H9 (cell line): ENCODE results near the gene DLG2. TPM values are rescaled to one million over a fixed set of nuclear protein-coding genes. Genes with fewer than 3 reads are reported as not detected.

ENCODE experiments used
- DNase-seq: peaks from one replicate; pipeline ENCODE4 v3.0.0-alpha.2; 2017
- H2AFZ ChIP-seq: one replicate; pipeline ENCODE4 v1.6.1; 2013; ENCODE audit warnings: mild to moderate bottlenecking, low read length, control low read depth, moderate library complexity
- H2AK5ac ChIP-seq: 2 replicates; pipeline ENCODE4 v1.6.1; 2013; ENCODE audit warnings: low read length, control low read depth, mixed read lengths; ENCODE audit not compliant: insufficient read length
- H2BK120ac ChIP-seq: one replicate; pipeline ENCODE4 v1.6.1; 2013; ENCODE audit warnings: low read depth, mild to moderate bottlenecking, low read length, control low read depth, inconsistent platforms; ENCODE audit not compliant: poor library complexity, severe bottlenecking
- H2BK12ac ChIP-seq: 2 replicates; pipeline ENCODE4 v1.6.1; 2013; ENCODE audit warnings: low read length, control low read depth, mixed read lengths, low read depth; ENCODE audit not compliant: insufficient read length
- H2BK15ac ChIP-seq: 2 replicates; pipeline ENCODE4 v1.6.1; 2013; ENCODE audit warnings: low read depth, low read length, control low read depth
- H2BK20ac ChIP-seq: one replicate; pipeline ENCODE4 v1.6.1; 2013; ENCODE audit warnings: low read depth, mild to moderate bottlenecking, low read length, control low read depth, inconsistent platforms; ENCODE audit not compliant: poor library complexity, severe bottlenecking
- H2BK5ac ChIP-seq: 2 replicates; pipeline ENCODE4 v1.6.1; 2013; ENCODE audit warnings: low read length, control low read depth, mixed read lengths; ENCODE audit not compliant: insufficient read length
- H3K14ac ChIP-seq: 2 replicates; pipeline ENCODE4 v1.6.1; 2013; ENCODE audit warnings: low read length, control low read depth; ENCODE audit not compliant: insufficient read depth
- H3K18ac ChIP-seq: 2 replicates; pipeline ENCODE4 v1.6.1; 2013; ENCODE audit warnings: low read depth, mild to moderate bottlenecking, mixed read lengths, low read length, control low read depth; ENCODE audit not compliant: insufficient read length
- H3K23ac ChIP-seq: 2 replicates; pipeline ENCODE4 v1.6.1; 2013; ENCODE audit warnings: low read length, control low read depth, mixed read lengths, low read depth; ENCODE audit not compliant: insufficient read length
- H3K23me2 ChIP-seq: 2 replicates; pipeline ENCODE4 v1.6.1; 2013; ENCODE audit warnings: low read depth, mild to moderate bottlenecking, mixed read lengths, low read length, control low read depth; ENCODE audit not compliant: insufficient read length, poor library complexity, severe bottlenecking
- H3K27ac ChIP-seq: 2 replicates; pipeline ENCODE4 v1.5.1; 2013; ENCODE audit warnings: low read length, control low read depth, mixed read lengths, low read depth; ENCODE audit not compliant: insufficient read length
- H3K27me3 ChIP-seq: 2 replicates; pipeline ENCODE4 v1.6.1; 2013; ENCODE audit warnings: low read length, control low read depth, inconsistent platforms; ENCODE audit not compliant: insufficient read depth
- H3K4ac ChIP-seq: 2 replicates; pipeline ENCODE4 v1.6.1; 2013; ENCODE audit warnings: low read depth, mild to moderate bottlenecking, control low read depth, inconsistent platforms, low read length, moderate library complexity
- H3K4me1 ChIP-seq: 2 replicates; pipeline ENCODE4 v1.6.1; 2013; ENCODE audit warnings: low read length, control low read depth, inconsistent platforms; ENCODE audit not compliant: insufficient read depth
- H3K4me2 ChIP-seq: 2 replicates; pipeline ENCODE4 v1.6.1; 2013; ENCODE audit warnings: low read length, control low read depth, mixed read lengths; ENCODE audit not compliant: insufficient read length, insufficient read depth
- H3K56ac ChIP-seq: 2 replicates; pipeline ENCODE4 v1.6.1; 2013; ENCODE audit warnings: low read depth, mild to moderate bottlenecking, mixed read lengths, low read length, control low read depth; ENCODE audit not compliant: insufficient read length
- H3K79me1 ChIP-seq: 2 replicates; pipeline ENCODE4 v1.6.1; 2013; ENCODE audit warnings: low read depth, mild to moderate bottlenecking, moderate library complexity, low read length, control low read depth, inconsistent platforms; ENCODE audit not compliant: insufficient read depth, poor library complexity, severe bottlenecking
- H3K79me2 ChIP-seq: 2 replicates; pipeline ENCODE4 v1.6.1; 2013; ENCODE audit warnings: low read length, control low read depth, inconsistent platforms; ENCODE audit not compliant: insufficient read depth
- H3K9ac ChIP-seq: 2 replicates; pipeline ENCODE4 v1.6.1; 2013; ENCODE audit warnings: low read length, control low read depth, mixed read lengths; ENCODE audit not compliant: insufficient read length; ENCODE audit errors: extremely low read depth
- H3K9me3 ChIP-seq: one replicate; pipeline ENCODE4 v1.6.1; 2013; ENCODE audit warnings: low read depth, low read length, inconsistent platforms; ENCODE audit not compliant: control insufficient read depth
- H3T11ph ChIP-seq: one replicate; pipeline ENCODE4 v1.6.1; 2013; ENCODE audit warnings: mild to moderate bottlenecking, low read length, control low read depth, inconsistent platforms
- H4K20me1 ChIP-seq: one replicate; pipeline ENCODE4 v1.6.1; 2013; ENCODE audit not compliant: control insufficient read depth, insufficient read length, insufficient read depth
- H4K5ac ChIP-seq: 2 replicates; pipeline ENCODE4 v1.6.1; 2013; ENCODE audit warnings: low read depth, mild to moderate bottlenecking, mixed read lengths, low read length, control low read depth; ENCODE audit not compliant: insufficient read length
- H4K8ac ChIP-seq: replicated peaks from 2 replicates; pipeline ENCODE4 v1.6.1; 2013; ENCODE audit warnings: low read length, control low read depth, mixed read lengths, low read depth; ENCODE audit not compliant: insufficient read length
- H4K91ac ChIP-seq: 2 replicates; pipeline ENCODE4 v1.6.1; 2013; ENCODE audit warnings: low read depth, mild to moderate bottlenecking, moderate library complexity, mixed read lengths, low read length, control low read depth; ENCODE audit not compliant: insufficient read length
- H3K27ac Mint-ChIP-seq, 3 experiments: 2 replicates in 2 of 3; 3 replicates in 1 of 3; pipeline ENCODE4 v1.8.0; 2020 to 2021; ENCODE audit warnings: mixed read lengths in 3 of 3, mild to moderate bottlenecking in 1 of 3, moderate library complexity in 1 of 3
- H3K27me3 Mint-ChIP-seq: 2 replicates; pipeline ENCODE4 v1.8.0; 2021; ENCODE audit warnings: low read depth, mild to moderate bottlenecking, moderate library complexity, mixed read lengths
- H3K36me3 Mint-ChIP-seq, 3 experiments: 2 replicates in 2 of 3; 3 replicates in 1 of 3; pipeline ENCODE4 v1.8.0; 2020 to 2021; ENCODE audit warnings: low read depth in 3 of 3, mixed read lengths in 3 of 3; ENCODE audit not compliant: insufficient read depth in 1 of 3
- H3K4me1 Mint-ChIP-seq, 2 experiments: 2 replicates each; pipeline ENCODE4 v1.8.0; 2020; ENCODE audit warnings: mixed read lengths in 2 of 2
- H3K4me3 Mint-ChIP-seq, 2 experiments: 2 replicates in 1 of 2; 3 replicates in 1 of 2; pipeline ENCODE4 v1.8.0; 2020 to 2021; ENCODE audit warnings: mild to moderate bottlenecking in 2 of 2, mixed read lengths in 2 of 2, moderate library complexity in 1 of 2
- H3K9me3 Mint-ChIP-seq, 2 experiments: 2 replicates in 1 of 2; 3 replicates in 1 of 2; pipeline ENCODE4 v1.8.0; 2020; ENCODE audit warnings: mild to moderate bottlenecking in 2 of 2, mixed read lengths in 2 of 2, moderate library complexity in 1 of 2
- WGBS: extraction: QIAGEN DNeasy Blood & Tissue Kit; methylation state at CpG from one replicate; pipeline ENCODE4 v1.1.7; 2013; ENCODE audit warnings: missing lambda C conversion rate, low lambda C conversion rate, mixed read lengths; ENCODE audit not compliant: insufficient read length; ENCODE audit errors: extremely low coverage; 5-methylcytosine and 5-hydroxymethylcytosine counted together
- total RNA-seq: library from RNA; stranded (reverse); gene quantifications from 2 replicates; pipeline ENCODE4 v1.2.1, GENCODE V29; 2021
- TF ChIP-seq, protein P1 (sequence below): fragments of 200-600 bp; sonication (generic); conservative IDR thresholded peaks from 3 replicates; pipeline ENCODE4 v1.8.0; 2021; ENCODE audit warnings: antibody characterized with exemption, mild to moderate bottlenecking

DLG2 gene
- total RNA-seq, 1 experiment from 2014 or later: 8.0 TPM

DNA sequence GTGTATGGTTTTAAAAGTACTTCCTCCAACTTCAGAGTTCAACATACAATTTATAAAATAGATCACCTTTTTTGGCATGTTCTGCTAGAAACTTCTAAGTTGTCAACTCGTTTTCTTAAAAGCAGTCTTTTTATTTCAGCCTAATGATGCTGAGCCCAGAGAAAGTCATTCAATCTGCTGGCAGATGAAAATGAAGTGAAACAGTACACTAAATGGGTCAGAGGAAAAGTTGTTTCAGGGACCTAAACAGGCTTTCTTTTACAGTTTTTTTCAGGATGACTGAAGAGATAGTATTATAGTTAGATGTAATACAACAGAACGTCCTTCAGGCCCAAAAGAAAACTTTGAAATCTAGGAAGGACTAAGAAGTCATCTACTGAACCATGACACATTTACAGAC, 1498.3 kb downstream of the DLG2 start:
- Histone ChIP-seq H3K23me2 (no peaks in the 10 kb centered on the region), H4K8ac (no peak overlapping the region), H3K4ac (no peak overlapping the region), H3K18ac (no peak overlapping the region), H2AFZ (no peak overlapping the region), H4K5ac (no peak overlapping the region), H3K9me3 (no peaks in the 10 kb centered on the region), H3T11ph (no peak overlapping the region), H2AK5ac (no peak overlapping the region), H2BK5ac (no peak overlapping the region), H3K79me1 (no peaks in the 10 kb centered on the region), H3K4me2 (no peak overlapping the region), H3K4me1 (no peaks in the 10 kb centered on the region), H2BK15ac (no peak overlapping the region), H2BK20ac (no peak overlapping the region), H2BK120ac (no peak overlapping the region), H3K23ac (no peak overlapping the region), H3K27me3 (no peaks in the 10 kb centered on the region), H2BK12ac (no peak overlapping the region), H4K91ac (no peak overlapping the region), H4K20me1 (no peaks in the 10 kb centered on the region), H3K27ac (no peak overlapping the region), H3K79me2 (no peaks in the 10 kb centered on the region), H3K56ac (no peak overlapping the region), H3K9ac (no peak overlapping the region), H3K14ac (no peak overlapping the region)
- peaks cover 2% of the 10 kb centered on the region in 2 experiments; a peak in 3 of 4 replicates for H3K4me1 Mint-ChIP-seq
- H3K27me3 Mint-ChIP-seq: no peaks in the 10 kb centered on the region
- no peak for DNase-seq
- no peaks in the 10 kb centered on the region for H3K36me3 Mint-ChIP-seq
- H3K4me3 Mint-ChIP-seq: no peak overlapping the region
- no CpG with 5 or more reads among the region's 2 CpGs for WGBS
- H3K9me3 Mint-ChIP-seq: no peaks in the 10 kb centered on the region
- TF ChIP-seq, protein P1, sequence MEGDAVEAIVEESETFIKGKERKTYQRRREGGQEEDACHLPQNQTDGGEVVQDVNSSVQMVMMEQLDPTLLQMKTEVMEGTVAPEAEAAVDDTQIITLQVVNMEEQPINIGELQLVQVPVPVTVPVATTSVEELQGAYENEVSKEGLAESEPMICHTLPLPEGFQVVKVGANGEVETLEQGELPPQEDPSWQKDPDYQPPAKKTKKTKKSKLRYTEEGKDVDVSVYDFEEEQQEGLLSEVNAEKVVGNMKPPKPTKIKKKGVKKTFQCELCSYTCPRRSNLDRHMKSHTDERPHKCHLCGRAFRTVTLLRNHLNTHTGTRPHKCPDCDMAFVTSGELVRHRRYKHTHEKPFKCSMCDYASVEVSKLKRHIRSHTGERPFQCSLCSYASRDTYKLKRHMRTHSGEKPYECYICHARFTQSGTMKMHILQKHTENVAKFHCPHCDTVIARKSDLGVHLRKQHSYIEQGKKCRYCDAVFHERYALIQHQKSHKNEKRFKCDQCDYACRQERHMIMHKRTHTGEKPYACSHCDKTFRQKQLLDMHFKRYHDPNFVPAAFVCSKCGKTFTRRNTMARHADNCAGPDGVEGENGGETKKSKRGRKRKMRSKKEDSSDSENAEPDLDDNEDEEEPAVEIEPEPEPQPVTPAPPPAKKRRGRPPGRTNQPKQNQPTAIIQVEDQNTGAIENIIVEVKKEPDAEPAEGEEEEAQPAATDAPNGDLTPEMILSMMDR: no peak
- H3K27ac Mint-ChIP-seq: no peak overlapping the region
